A673 (cell line): ENCODE measurements around the gene NCOA3.

Experiments used
- CTCF ChIP-seq: fragments of 300-800, 200-600 bp; sonication (generic); conservative IDR thresholded peaks from 2 replicates; pipeline ENCODE4 v1.5.1; 2017; ENCODE audit warnings: low read depth, mild to moderate bottlenecking, antibody characterized with exemption, low read length, moderate library complexity, mixed read lengths
- EZH2 ChIP-seq: fragments of 200-600 bp; sonication (generic); IDR thresholded peaks from 2 replicates; pipeline ENCODE4 v1.6.1; 2017; ENCODE audit warnings: borderline replicate concordance, low read depth, mild to moderate bottlenecking, mixed read lengths, antibody characterized with exemption, low read length; ENCODE audit not compliant: poor library complexity, severe bottlenecking

DNA sequence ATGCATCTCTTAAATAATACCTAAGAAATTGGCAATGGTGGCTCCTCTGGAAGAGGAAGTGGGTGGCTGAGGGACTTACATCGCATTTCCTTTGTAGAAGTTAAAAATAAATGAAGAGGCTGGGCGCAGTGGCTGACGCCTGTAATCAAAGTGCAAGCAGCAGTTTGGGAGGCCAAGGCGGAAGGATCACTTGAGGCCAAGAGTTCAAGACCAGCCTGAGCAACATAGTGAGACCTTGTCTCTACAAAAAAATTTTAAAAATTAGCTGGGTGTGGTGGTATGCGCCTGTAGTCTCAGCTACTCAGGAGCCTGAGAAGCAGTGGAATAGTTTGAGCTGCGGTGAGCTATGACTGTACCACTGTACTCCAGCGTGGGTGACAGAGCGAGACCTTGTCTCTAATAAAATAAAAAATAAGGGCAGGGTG lies 12.2 kb upstream of the NCOA3 start:
- TF ChIP-seq CTCF: no peak
- no peak for TF ChIP-seq EZH2
